ENCODE results near the gene PTGES2. TPM values are rescaled to one million over a fixed set of nuclear protein-coding genes. Genes with fewer than 3 reads are reported as not detected.

Gene PTGES2
- total and polyA plus RNA-seq, 7 donors = 61.2 to 150 (median 119) TPM

GRCh38 chr9:128124451-128124850 is 3.1 kb downstream of the PTGES2 start:
- Histone ChIP-seq H3K9me3 (no peaks in the 10 kb centered on the region), H3K36me3 (ENCODE audit: insufficient read depth in 1 of 2, low read depth in 1 of 2) (peaks cover 0 to 59% of the 10 kb centered on the region in 2 donors), H3K4me1 (peaks cover 30% of the 10 kb centered on the region), H3K27ac (no peak overlapping the region), H3K4me3 (no peak overlapping the region), H3K27me3 (ENCODE audit: insufficient read depth in 3 of 3, low read length in 2 of 3) (no peaks in the 10 kb centered on the region)
- peak; percentile 5 to 29 for DNase-seq
- intact Hi-C loops (cut with DNase I) = no loop called here
- TF ChIP-seq CTCF (IDR thresholded peaks at IDR 0.05) = no peak
- WGBS, 3 donors = 87 to 89% (median 87%) methylated on average over 8 of the region's 8 CpGs
- ATAC-seq = no peak

- WGBS, 3 donors = 84 to 88% (median 88%) methylated on average over 21 of the region's 21 CpGs
- Histone ChIP-seq H3K27ac (no peak overlapping the region), H3K4me3 (no peak overlapping the region), H3K9me3 (no peaks in the 10 kb centered on the region), H3K27me3 (ENCODE audit: insufficient read depth in 3 of 3, low read length in 2 of 3) (no peaks in the 10 kb centered on the region), H3K4me1 (peaks cover 23% of the 10 kb centered on the region), H3K36me3 (ENCODE audit: insufficient read depth in 1 of 2, low read depth in 1 of 2) (peaks cover 0 to 59% of the 10 kb centered on the region in 2 donors)
- no peak for ATAC-seq
- TF ChIP-seq CTCF (IDR thresholded peaks at IDR 0.05) = no peak
- intact Hi-C loops (cut with DNase I) = no loop called here
- DNase-seq = peak; percentile 7 to 53
These were observed 4.0 kb downstream of the PTGES2 start for GRCh38 chr9:128123451-128124080.

- H3K4me1 ChIP-seq = peaks cover 23% of the 10 kb centered on the region
- WGBS, 3 donors = 91 to 94% (median 93%) methylated on average over 24 of the region's 24 CpGs
These were observed 4.7 kb downstream of the PTGES2 start for GRCh38 chr9:128122809-128123175.

GRCh38 chr9:128121924-128122808 is 5.4 kb downstream of the PTGES2 start:
- peaks cover 0 to 59% of the 10 kb centered on the region in 2 donors for H3K36me3 ChIP-seq (ENCODE audit: insufficient read depth in 1 of 2, low read depth in 1 of 2)
- H3K27ac ChIP-seq = no peak overlapping the region
- ATAC-seq = no peak
- H3K4me1 ChIP-seq = peaks cover 23% of the 10 kb centered on the region
- intact Hi-C loops (cut with DNase I) = no loop called here
- TF ChIP-seq CTCF (IDR thresholded peaks at IDR 0.05) = no peak
- H3K9me3 ChIP-seq = no peaks in the 10 kb centered on the region
- DNase-seq = peak; percentile 10 to 46
- H3K4me3 ChIP-seq = no peak overlapping the region
- 77 to 88% (median 80%) methylated on average over 27 of the region's 27 CpGs for WGBS, 3 donors
- H3K27me3 ChIP-seq (ENCODE audit: insufficient read depth in 3 of 3, low read length in 2 of 3) = no peaks in the 10 kb centered on the region

More at GRCh38 chr9:128122809-128123175, 4.7 kb downstream of the PTGES2 start:
- Histone ChIP-seq H3K9me3 (no peaks in the 10 kb centered on the region), H3K4me3 (no peak overlapping the region), H3K27ac (no peak overlapping the region), H3K36me3 (ENCODE audit: insufficient read depth in 1 of 2, low read depth in 1 of 2) (peaks cover 0 to 59% of the 10 kb centered on the region in 2 donors), H3K27me3 (ENCODE audit: insufficient read depth in 3 of 3, low read length in 2 of 3) (no peaks in the 10 kb centered on the region)
- peak; percentile 10 to 41 for DNase-seq
- intact Hi-C loops (cut with DNase I) = no loop called here
- no peak for ATAC-seq
- no peak for TF ChIP-seq CTCF (IDR thresholded peaks at IDR 0.05)

Data from psoas muscle (tissue), 8 donors.